SU-DHL-6 (cell line): ENCODE measurements around the gene DDX43.

Source experiments
- CTCF ChIP-seq: fragments of 200-600 bp; sonication (generic); IDR thresholded peaks from one replicate; pipeline ENCODE4 v1.5.1; 2017; ENCODE audit warnings: antibody characterized with exemption, mild to moderate bottlenecking, low read length, moderate library complexity; ENCODE audit not compliant: insufficient read depth, poor library complexity, severe bottlenecking
- EZH2phosphoT487 ChIP-seq: fragments of 200-600 bp; sonication (generic), shearing (Covaris generic); conservative IDR thresholded peaks from 2 replicates; pipeline ENCODE4 v1.6.1; 2018; ENCODE audit warnings: mild to moderate bottlenecking, antibody characterized with exemption, low read length, moderate library complexity, mixed read lengths

- no peak for TF ChIP-seq CTCF
- TF ChIP-seq EZH2phosphoT487: no peak
Observed at GRCh38 chr6:73382462-73383113, 12.0 kb upstream of the DDX43 start.
